Esophagus muscularis mucosa (tissue), 4 donors: ENCODE measurements around the gene FSHR. TPM values are rescaled to one million over a fixed set of nuclear protein-coding genes. Genes with fewer than 3 reads are reported as not detected.
A peak's percentile ranks its signal among the peaks of the same experiment; 100 is the strongest.

Experiments
- DNase-seq: peaks from one replicate; pipeline ENCODE4 v3.0.0-alpha.2; 2017; ENCODE audit errors: extremely low spot score
- H3K27ac ChIP-seq, 4 donors: fragments of 200-600 bp; sonication (generic); replicated peaks in 1 of 4; 1 replicate in 3 of 4; 2 replicates in 1 of 4; pipeline ENCODE4 v1.5.1; 2016 to 2019; ENCODE audit warnings: mild to moderate bottlenecking in 1 of 4
- H3K27me3 ChIP-seq, 4 donors: fragments of 200-600 bp; sonication (generic); one replicate each; pipeline versions ENCODE4 v1.5.1 to v1.6.0; 2016 to 2019
- H3K36me3 ChIP-seq, 4 donors: fragments of 200-600 bp; sonication (generic); one replicate each; pipeline ENCODE4 v1.5.1; 2016 to 2019
- H3K4me1 ChIP-seq, 4 donors: fragments of 200-600 bp; sonication (generic); one replicate each; pipeline ENCODE4 v1.5.1; 2016 to 2019
- H3K4me3 ChIP-seq, 4 donors: fragments of 200-600 bp; sonication (generic); 1 replicate in 2 of 4; 2 replicates in 2 of 4; pipeline ENCODE4 v1.5.1; 2016 to 2019; ENCODE audit warnings: mild to moderate bottlenecking in 4 of 4, moderate library complexity in 1 of 4
- H3K9me3 ChIP-seq, 4 donors: fragments of 200-600 bp; sonication (generic); 1 replicate in 3 of 4; 2 replicates in 1 of 4; pipeline ENCODE4 v1.5.1; 2016 to 2019
- EP300 ChIP-seq: sonication (generic); formaldehyde crosslinking; IDR thresholded peaks from one replicate; pipeline ENCODE4 v1.6.1; 2017; ENCODE audit warnings: antibody characterized with exemption
- POLR2A ChIP-seq: fragments of 450-650 bp; IDR thresholded peaks from one replicate; pipeline ENCODE4 v1.6.1; 2017; ENCODE audit warnings: antibody characterized with exemption, moderate library complexity, mild to moderate bottlenecking, low read depth
- POLR2AphosphoS5 ChIP-seq, 2 donors: sonication (generic); formaldehyde crosslinking; IDR thresholded peaks; one replicate each; pipeline ENCODE4 v1.6.1; 2017; ENCODE audit warnings: antibody characterized with exemption in 2 of 2
- WGBS: methylation state at CpG from one replicate; pipeline ENCODE4 v1.1.5; 2018; 5-methylcytosine and 5-hydroxymethylcytosine counted together
- intact Hi-C: fragments of 100-400 bp; cut with DNase I; formaldehyde crosslinking; loops from one replicate; pipeline ENCODE4 v1.15.1; 2023
- total RNA-seq, 4 donors: library from RNA; depleted of rRNA; stranded (reverse); fragments of >200 nt; gene quantifications; one replicate each; pipeline versions ENCODE4 v1.1.0 to v1.2.1, GENCODE V29; 2016
- TF ChIP-seq, protein P1 (sequence below), 3 experiments: fragments of 200-600 bp in 2 of 3; fragments of 450-650 bp in 1 of 3; sonication (generic) in 2 of 3; IDR thresholded peaks; one replicate each; pipeline ENCODE4 v1.5.1; 2017 to 2019; ENCODE audit warnings: antibody characterized with exemption in 3 of 3, mild to moderate bottlenecking in 2 of 3, moderate library complexity in 1 of 3

The FSHR gene
- total RNA-seq, 4 donors from 2014 or later, result not detected

DNA sequence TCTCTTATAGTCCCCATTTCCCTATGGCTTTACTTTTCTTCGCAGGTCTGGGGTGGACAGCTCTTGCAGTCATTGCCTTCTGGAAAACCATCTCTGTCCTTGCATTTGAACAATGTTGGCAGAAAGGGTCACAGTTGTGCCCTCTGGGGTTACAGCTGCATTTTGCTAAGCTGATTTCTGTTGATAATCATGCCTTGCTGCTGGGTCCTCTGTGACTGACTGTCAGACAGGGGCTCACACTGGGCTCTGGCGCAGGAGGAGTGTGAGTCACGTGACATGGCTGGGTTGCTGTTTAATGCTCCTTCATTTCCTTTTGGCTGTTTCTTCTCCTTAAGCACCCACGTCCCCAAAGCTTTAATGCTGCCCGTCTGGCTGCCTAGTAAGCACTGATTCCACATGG, 202.2 kb downstream of the FSHR start:
- TF ChIP-seq, protein P1, sequence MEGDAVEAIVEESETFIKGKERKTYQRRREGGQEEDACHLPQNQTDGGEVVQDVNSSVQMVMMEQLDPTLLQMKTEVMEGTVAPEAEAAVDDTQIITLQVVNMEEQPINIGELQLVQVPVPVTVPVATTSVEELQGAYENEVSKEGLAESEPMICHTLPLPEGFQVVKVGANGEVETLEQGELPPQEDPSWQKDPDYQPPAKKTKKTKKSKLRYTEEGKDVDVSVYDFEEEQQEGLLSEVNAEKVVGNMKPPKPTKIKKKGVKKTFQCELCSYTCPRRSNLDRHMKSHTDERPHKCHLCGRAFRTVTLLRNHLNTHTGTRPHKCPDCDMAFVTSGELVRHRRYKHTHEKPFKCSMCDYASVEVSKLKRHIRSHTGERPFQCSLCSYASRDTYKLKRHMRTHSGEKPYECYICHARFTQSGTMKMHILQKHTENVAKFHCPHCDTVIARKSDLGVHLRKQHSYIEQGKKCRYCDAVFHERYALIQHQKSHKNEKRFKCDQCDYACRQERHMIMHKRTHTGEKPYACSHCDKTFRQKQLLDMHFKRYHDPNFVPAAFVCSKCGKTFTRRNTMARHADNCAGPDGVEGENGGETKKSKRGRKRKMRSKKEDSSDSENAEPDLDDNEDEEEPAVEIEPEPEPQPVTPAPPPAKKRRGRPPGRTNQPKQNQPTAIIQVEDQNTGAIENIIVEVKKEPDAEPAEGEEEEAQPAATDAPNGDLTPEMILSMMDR (IDR thresholded peaks at IDR 0.05), result no peak
- TF ChIP-seq POLR2A (no peak), POLR2AphosphoS5 (IDR thresholded peaks at IDR 0.05) (no peak), EP300 (no peak)
- intact Hi-C loops, result no loop called here
- H3K9me3 ChIP-seq, result no peaks in the 10 kb centered on the region
- 61% methylated on average over 5 of the region's 5 CpGs for WGBS
- H3K27ac ChIP-seq, result no peak overlapping the region
- H3K27me3 ChIP-seq, result no peaks in the 10 kb centered on the region
- H3K36me3 ChIP-seq, result no peaks in the 10 kb centered on the region
- no peak for DNase-seq
- no peak overlapping the region for H3K4me3 ChIP-seq
- peaks cover 0 to 19% (median 14%) of the 10 kb centered on the region in 4 donors for H3K4me1 ChIP-seq

- 30% methylated on average over 6 of the region's 6 CpGs for WGBS
- peak; percentile 83 for DNase-seq
- no peak overlapping the region for H3K4me3 ChIP-seq
- H3K4me1 ChIP-seq, result peaks cover 0 to 34% (median 22%) of the 10 kb centered on the region in 4 donors
- H3K9me3 ChIP-seq, result no peaks in the 10 kb centered on the region
- no peaks in the 10 kb centered on the region for H3K27me3 ChIP-seq
- intact Hi-C loops, result loop anchor here (5.0 to 10.0 kb wide), 3 partner anchors 351 to 1454 kb away; no protein-coding TSS in a partner anchor
- H3K27ac ChIP-seq, result peak overlapping the region in 2 of 4 donors; percentile 18 to 20
- no peaks in the 10 kb centered on the region for H3K36me3 ChIP-seq
- TF ChIP-seq, protein P1 (IDR thresholded peaks at IDR 0.05), result no peak
- TF ChIP-seq POLR2AphosphoS5 (IDR thresholded peaks at IDR 0.05) (no peak), EP300 (no peak), POLR2A (no peak)
Observed at GRCh38 chr2:48948400-48949125, 205.8 kb downstream of the FSHR start.

GRCh38 chr2:48946449-48947048, 207.8 kb downstream of the FSHR start:
- Histone ChIP-seq H3K9me3 (no peaks in the 10 kb centered on the region), H3K36me3 (no peaks in the 10 kb centered on the region), H3K4me1 (peaks cover 12 to 41% (median 28%) of the 10 kb centered on the region in 4 donors), H3K27ac (no peak overlapping the region), H3K27me3 (no peaks in the 10 kb centered on the region), H3K4me3 (no peak overlapping the region)
- 52% methylated on average over 2 of the region's 2 CpGs for WGBS
- intact Hi-C loops, result loop anchor here (5.0 to 10.0 kb wide), 3 partner anchors 349 to 1456 kb away; no protein-coding TSS in a partner anchor
- DNase-seq, result no peak
- peak; percentile 9 to 67 for TF ChIP-seq POLR2AphosphoS5 (IDR thresholded peaks at IDR 0.05)
- TF ChIP-seq, protein P1 (IDR thresholded peaks at IDR 0.05), result peak; percentile 89 to 95 (median 91)
- no peak for TF ChIP-seq EP300
- no peak for TF ChIP-seq POLR2A

GRCh38 chr2:48944956-48945355, 209.4 kb downstream of the FSHR start:
- H3K9me3 ChIP-seq, result no peaks in the 10 kb centered on the region
- H3K4me1 ChIP-seq, result peaks cover 19 to 41% (median 28%) of the 10 kb centered on the region in 4 donors
- no peaks in the 10 kb centered on the region for H3K27me3 ChIP-seq
- WGBS, result 82% methylated on average over 1 of the region's 1 CpG
- no peak overlapping the region for H3K4me3 ChIP-seq
- no peaks in the 10 kb centered on the region for H3K36me3 ChIP-seq
- no peak overlapping the region for H3K27ac ChIP-seq
- intact Hi-C loops, result loop anchor here (5.0 to 10.0 kb wide), 3 partner anchors 348 to 1457 kb away; no protein-coding TSS in a partner anchor
- DNase-seq, result no peak
- TF ChIP-seq, protein P1 (IDR thresholded peaks at IDR 0.05), result no peak
- TF ChIP-seq POLR2A (no peak), EP300 (no peak), POLR2AphosphoS5 (IDR thresholded peaks at IDR 0.05) (no peak)
